GM19455 (cell line): ENCODE results near the gene IKBKE.

Experiments used
- ATAC-seq: cut with Tn5 transposase; IDR thresholded peaks from one replicate; pipeline ENCODE4 v1.9.1; 2021; ENCODE audit not compliant: unreplicated experiment

The IKBKE gene

GRCh38 chr1:206453111-206453510 lies 17.2 kb upstream of the IKBKE start:
- ATAC-seq = no peak

GRCh38 chr1:206455289-206455665 lies 15.0 kb upstream of the IKBKE start:
- no peak for ATAC-seq

- ATAC-seq = no peak
Observed at GRCh38 chr1:206455666-206456344, 14.5 kb upstream of the IKBKE start.

- ATAC-seq = no peak
Observed at GRCh38 chr1:206456577-206457370, 13.5 kb upstream of the IKBKE start.

GRCh38 chr1:206457408-206458120 lies 12.7 kb upstream of the IKBKE start:
- no peak for ATAC-seq

- ATAC-seq = no peak
Observed at GRCh38 chr1:206459703-206460102, 10.6 kb upstream of the IKBKE start.

- ATAC-seq = no peak
Observed at GRCh38 chr1:206460836-206461426, 9.3 kb upstream of the IKBKE start.

- peak; percentile 69 for ATAC-seq
Observed at GRCh38 chr1:206461602-206462455, 8.4 kb upstream of the IKBKE start.

- ATAC-seq = no peak
Observed at GRCh38 chr1:206463137-206463536, 7.1 kb upstream of the IKBKE start.

- ATAC-seq = no peak
Observed at GRCh38 chr1:206463911-206464310, 6.4 kb upstream of the IKBKE start.

GRCh38 chr1:206464456-206464964 lies 5.8 kb upstream of the IKBKE start:
- no peak for ATAC-seq

GRCh38 chr1:206465951-206466350 lies 4.3 kb upstream of the IKBKE start:
- no peak for ATAC-seq

- no peak for ATAC-seq
Observed at GRCh38 chr1:206466840-206467649, 3.2 kb upstream of the IKBKE start.

GRCh38 chr1:206467915-206468314 lies 2.4 kb upstream of the IKBKE start:
- no peak for ATAC-seq

- no peak for ATAC-seq
Observed at GRCh38 chr1:206468571-206468970, 1.7 kb upstream of the IKBKE start.

GRCh38 chr1:206469411-206469932 lies 804 bp upstream of the IKBKE start:
- no peak for ATAC-seq

GRCh38 chr1:206470692-206471414 lies 577 bp downstream of the IKBKE start:
- peak; percentile 36 for ATAC-seq

GRCh38 chr1:206471415-206471801 lies 1.1 kb downstream of the IKBKE start:
- ATAC-seq = no peak

GRCh38 chr1:206472024-206472423 lies 1.7 kb downstream of the IKBKE start:
- no peak for ATAC-seq
